ENCODE results near the gene POLG.

The POLG gene

DNA sequence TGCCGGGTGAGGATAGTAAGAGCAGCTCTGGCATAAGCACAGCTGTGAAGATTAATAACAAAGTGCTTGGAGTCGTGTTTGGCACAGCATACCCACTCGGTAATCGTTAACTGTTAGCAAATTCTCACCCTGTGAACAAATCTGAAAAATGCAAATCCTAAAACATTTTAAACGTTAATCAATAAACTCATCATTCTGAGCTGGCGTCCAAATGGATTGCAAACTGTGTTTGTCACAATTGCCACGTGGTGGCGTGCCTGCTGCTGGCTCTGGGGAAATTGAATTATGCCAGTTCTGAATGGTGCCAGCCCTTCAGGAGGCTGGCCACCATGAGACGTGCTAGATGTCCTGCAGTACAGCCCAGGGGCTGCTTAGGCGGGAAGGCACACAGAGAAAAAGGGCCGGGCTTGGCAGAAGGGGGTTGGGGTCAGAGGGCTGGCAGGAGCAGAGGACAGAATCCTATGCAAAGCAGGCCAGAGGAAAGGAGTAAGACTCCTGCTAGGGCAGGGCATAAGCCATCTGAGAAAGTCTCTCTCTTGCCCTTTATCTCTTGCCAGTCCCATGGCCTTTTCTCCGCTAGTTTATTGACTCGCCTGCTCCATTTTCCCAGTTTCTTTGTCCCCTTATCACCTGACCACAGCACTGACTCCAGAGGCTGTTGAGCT, 22.1 kb upstream of the POLG start:
- DNase-seq (ENCODE audit: low spot score): no peak

- no peak for DNase-seq (ENCODE audit: low spot score)
Measured at GRCh38 chr15:89353991-89354390, 19.4 kb upstream of the POLG start.

DNA sequence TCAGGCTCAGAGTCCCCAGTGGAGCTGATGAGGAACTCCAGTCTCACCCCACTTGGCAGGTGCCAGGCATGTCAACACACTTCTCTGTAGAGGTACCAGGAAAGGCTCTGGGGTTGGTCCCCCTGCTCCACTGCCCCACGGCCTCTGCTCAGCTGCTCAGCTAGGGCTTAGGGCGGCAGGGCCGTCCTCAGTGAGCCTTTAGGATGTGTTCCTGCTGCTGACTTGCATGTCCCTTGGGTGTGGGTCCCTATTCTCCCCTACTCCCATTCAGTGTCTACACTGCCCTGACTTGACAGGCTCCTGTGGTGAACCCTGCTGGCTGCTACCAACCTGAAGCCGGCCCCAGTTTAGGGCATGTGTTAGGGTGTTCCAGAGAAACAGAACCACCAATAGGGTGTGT, 17.9 kb upstream of the POLG start:
- no peak for DNase-seq (ENCODE audit: low spot score)

GRCh38 chr15:89349206-89349558, 14.6 kb upstream of the POLG start:
- DNase-seq (ENCODE audit: low spot score): no peak

- no peak for DNase-seq (ENCODE audit: low spot score)
Measured at GRCh38 chr15:89346516-89347231, 12.1 kb upstream of the POLG start.

DNA sequence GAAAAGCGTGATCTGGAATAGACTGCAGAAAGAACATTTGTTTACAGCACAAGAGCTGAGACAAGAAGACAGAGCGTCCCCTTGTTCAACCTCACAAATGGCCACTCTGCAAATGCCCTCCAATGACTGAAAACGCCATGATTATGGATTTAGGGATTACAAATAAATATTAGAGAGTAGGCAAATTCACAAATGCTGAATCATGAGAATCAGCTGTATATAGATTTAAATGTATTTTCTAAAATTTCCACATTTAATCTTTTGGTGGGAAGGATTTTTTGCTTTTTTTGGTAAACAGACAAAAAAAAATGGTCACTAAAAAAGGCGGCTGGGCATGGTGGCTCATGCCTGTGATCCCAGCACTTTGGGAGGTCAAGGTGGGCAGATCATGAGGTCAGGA, 10.6 kb upstream of the POLG start:
- DNase-seq (ENCODE audit: low spot score): no peak

DNA sequence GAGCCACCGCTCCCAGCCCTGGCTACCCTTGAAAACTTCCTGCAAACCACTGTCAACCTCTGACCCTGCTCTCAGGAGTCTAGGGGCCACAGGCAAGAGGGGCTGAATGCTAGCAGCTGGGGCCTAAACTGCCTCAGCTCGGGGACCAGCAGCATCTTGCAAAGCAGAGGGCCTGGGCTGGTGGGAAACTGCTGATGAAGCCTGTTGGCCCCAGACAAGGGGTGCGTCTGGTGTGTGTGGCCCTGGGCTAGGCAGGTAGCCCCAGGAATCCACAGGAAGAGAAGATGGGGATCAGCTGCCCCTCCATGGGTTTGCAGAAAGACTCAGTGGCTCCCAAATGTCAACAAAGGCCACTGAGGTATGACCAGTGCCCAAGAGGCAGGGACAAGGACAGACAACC, 8.2 kb upstream of the POLG start:
- no peak for DNase-seq (ENCODE audit: low spot score)

- no peak for DNase-seq (ENCODE audit: low spot score)
Measured at GRCh38 chr15:89341316-89342005, 6.8 kb upstream of the POLG start.

DNA sequence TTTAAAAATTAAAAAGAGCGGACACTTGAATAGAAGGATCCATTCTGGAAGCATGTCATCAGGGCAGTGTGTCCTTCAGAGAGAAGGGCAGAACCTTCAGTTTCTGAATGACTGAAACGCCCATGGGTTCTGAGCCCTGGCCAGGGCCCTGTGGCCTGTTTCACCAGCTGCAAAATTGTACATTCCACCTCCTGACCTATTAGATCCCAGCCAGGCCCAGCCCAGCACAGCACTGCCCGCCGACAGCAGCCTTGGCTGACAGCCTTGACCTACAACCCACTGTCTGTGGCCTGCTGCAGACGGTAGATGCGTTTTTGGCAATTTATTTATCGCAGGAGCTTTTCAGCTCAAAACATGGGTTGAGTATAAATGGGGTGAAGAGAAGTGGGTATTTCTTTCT, 5.9 kb upstream of the POLG start:
- no peak for DNase-seq (ENCODE audit: low spot score)

- DNase-seq (ENCODE audit: low spot score): no peak
Measured at GRCh38 chr15:89338036-89338435, 3.4 kb upstream of the POLG start.

DNA sequence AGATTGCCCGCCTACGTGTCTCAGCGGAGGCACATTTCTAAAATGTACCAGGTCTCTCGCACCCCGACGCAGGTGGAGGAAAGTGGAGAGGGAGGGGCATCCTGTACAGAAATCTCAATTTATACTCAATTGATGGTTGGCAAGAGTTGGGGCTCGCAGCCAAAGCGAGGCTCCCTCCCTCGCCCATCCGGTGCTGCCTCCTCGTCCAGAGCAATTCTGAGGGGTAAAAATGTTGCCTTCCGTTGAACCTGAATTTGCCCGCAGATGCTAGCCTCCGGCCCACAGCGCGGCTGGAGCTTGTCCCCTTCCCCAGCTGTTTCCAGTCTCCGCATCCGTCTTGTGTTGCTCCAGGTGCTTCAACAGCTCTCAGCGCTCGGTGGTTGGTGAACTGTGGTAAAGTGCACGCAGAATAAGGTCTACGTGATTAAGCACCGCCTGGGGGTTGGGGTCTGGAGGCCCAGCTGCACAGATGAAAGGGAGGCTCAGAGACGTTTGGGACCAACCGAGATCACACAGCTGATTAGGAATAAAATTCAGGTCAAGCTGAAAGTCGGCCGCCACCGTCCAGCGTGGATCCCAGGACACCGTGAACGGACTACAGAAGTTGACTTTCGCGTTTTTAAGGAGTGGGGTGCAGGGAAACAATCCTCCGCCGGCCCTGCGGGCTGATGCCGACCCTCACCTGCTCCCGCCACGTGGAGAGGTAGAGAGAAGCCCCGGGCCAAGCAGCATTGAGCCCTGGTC, 846 bp upstream of the POLG start:
- DNase-seq (ENCODE audit: low spot score): no peak

- DNase-seq (ENCODE audit: low spot score): no peak
Measured at GRCh38 chr15:89333959-89334509, 590 bp downstream of the POLG start.

- no peak for DNase-seq (ENCODE audit: low spot score)
Measured at GRCh38 chr15:89333011-89333860, 1.4 kb downstream of the POLG start.

GRCh38 chr15:89332446-89332845, 2.2 kb downstream of the POLG start:
- peak; percentile 57 for DNase-seq (ENCODE audit: low spot score)

- no peak for DNase-seq (ENCODE audit: low spot score)
Measured at GRCh38 chr15:89330881-89331595, 3.6 kb downstream of the POLG start.

- DNase-seq (ENCODE audit: low spot score): no peak
Measured at GRCh38 chr15:89330119-89330518, 4.5 kb downstream of the POLG start.

- no peak for DNase-seq (ENCODE audit: low spot score)
Measured at GRCh38 chr15:89329329-89330084, 5.1 kb downstream of the POLG start.

GRCh38 chr15:89328398-89329254, 6.0 kb downstream of the POLG start:
- DNase-seq (ENCODE audit: low spot score): no peak

GRCh38 chr15:89327113-89327512, 7.5 kb downstream of the POLG start:
- DNase-seq (ENCODE audit: low spot score): no peak

Measured in AG08396 (cell line).